ENCODE data around the gene MAPK1IP1L. TPM values are rescaled to one million over a fixed set of nuclear protein-coding genes. Genes with fewer than 3 reads are reported as not detected.

Gene MAPK1IP1L
- polyA plus RNA-seq, 1 donor: 66.6 TPM

Other genes starting within 250 kb of the MAPK1IP1L start
- gene GCH1, start 148.8 kb upstream of the MAPK1IP1L start, polyA plus RNA-seq (ENCODE audit: insufficient read length): 4.9 TPM
- 7.9 TPM for gene WDHD1, start 24.5 kb upstream of the MAPK1IP1L start, polyA plus RNA-seq (ENCODE audit: insufficient read length)
- gene SOCS4, start 24.4 kb upstream of the MAPK1IP1L start, polyA plus RNA-seq (ENCODE audit: insufficient read length): 8.8 TPM
- gene LGALS3, start 77.6 kb downstream of the MAPK1IP1L start, polyA plus RNA-seq (ENCODE audit: insufficient read length): 41.9 TPM
- gene DLGAP5, start 139.9 kb downstream of the MAPK1IP1L start, polyA plus RNA-seq (ENCODE audit: insufficient read length): 8.3 TPM
- gene FBXO34, start 219.8 kb downstream of the MAPK1IP1L start, polyA plus RNA-seq (ENCODE audit: insufficient read length): 15.8 TPM

Measured in hindlimb muscle (tissue), 1 donor.